Activated CD8-positive, alpha-beta memory T cell treated with anti-CD3 and anti-CD28 coated beads, Interleukin-2, amount 50 U/mL, for 48 hours (primary cell): Measurements from ENCODE around the gene PEX10.

Source experiments
- DNase-seq: peaks from one replicate; pipeline ENCODE4 v3.0.0-alpha.2; 2020

The PEX10 gene

DNA sequence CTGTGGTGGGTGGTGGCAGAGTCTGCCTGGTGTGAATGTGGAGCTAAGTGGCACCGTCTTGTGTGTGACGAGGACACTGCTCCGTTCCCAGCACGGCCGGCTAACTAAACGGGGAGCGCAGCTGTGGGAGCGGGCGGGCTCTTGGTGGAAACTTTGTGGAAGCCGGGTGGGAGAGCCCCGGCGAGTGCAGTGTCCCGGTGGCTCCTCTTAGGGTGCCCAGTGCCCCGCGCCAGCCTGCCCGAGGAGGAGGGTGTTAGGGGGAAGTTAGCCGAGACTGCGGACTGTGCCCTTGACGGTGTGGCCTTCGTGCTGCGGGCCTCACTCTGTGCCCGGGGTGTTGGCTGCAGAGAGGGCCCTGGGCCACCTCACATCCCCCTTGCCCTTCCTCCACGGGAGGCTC lies 9.9 kb downstream of the PEX10 start:
- DNase-seq, result no peak

DNA sequence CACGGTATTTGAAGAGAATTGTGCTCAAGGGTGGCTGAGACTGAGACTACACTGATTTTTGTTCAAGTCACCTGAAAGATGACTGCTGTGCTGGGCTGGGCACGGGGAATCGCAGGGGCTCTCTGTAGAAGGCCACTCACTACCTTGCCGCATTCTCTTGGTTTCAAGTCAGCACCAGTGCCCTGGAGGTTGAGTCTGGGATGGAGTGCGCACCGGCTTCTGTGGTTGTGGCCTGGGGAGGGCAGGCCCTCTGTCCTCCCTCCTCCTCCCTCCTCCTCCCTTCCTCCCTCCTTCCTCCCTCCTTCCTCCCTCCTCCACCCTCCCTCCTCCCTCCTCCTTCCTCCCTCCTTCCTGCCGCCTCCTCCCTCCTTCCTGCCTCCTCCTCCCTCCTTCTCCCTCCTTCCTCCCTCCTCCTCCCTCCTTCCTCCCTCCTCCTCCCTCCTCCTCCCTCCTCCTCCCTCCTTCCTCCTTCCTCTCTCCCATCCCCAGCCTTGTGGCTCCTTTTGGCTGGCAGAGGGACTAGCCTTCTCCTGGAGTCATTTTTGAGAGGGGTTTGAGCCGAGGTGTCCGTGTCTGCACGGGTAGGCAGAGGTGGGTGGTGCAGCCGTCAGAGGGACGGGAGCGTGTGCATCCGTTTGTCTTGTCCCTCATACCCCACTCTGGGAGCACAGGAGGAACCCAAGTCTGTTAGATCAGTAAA lies 11.3 kb downstream of the PEX10 start:
- DNase-seq, result no peak

- no peak for DNase-seq
These were observed 11.8 kb downstream of the PEX10 start for GRCh38 chr1:2400576-2400909.

DNA sequence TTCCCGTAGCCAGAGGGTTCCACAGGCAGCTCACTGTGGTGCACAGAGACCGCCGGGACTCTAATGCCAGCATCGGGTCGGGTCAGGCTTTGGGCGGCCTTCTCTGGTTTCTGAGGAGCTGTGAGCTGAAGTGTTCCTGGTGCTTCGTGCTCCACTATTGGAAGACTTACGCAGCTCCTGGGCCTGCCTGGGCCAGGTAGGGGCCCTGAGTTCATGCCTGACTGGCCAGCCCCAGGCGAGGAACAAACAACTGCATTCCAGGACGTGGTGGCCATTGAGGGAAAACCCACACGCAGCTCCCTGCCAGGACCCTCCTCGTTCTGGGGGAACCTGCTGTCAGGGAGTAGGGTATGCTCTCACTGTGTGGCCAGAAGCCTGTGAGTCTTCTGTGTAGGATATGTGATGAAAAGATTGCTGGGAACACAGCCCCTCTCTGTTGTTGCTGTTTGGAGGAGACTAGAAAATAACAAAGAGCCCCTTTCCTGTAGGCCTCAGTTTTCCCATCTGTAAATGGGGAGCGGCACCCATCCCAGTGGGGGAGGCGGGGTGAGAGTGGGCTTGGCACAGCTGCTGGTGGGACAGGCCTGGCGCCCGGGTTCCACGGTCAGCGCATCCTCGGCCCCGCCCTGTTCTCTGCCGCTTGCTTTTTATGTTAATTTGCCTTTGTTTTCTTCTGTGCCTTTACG lies 12.3 kb downstream of the PEX10 start:
- no peak for DNase-seq

DNA sequence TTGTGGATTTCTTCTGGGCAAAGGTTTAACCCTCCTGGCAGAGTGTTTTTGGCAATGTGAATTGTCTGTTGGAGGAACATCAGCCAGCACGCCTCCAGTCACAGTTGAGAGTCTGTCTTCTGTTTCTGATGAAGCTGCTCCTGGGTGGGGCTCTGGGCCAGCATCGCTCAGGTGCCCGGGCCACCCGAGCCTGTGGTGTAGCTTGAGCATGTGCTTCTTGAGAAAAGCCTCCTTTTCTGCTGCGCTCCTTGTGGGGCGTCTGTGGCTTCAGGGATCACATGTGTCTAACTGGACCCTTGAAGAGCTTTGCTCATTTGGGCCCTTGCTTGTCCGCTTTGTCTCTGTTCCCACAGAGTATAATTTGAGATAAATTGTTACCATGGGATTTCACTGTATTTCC lies 13.5 kb downstream of the PEX10 start:
- DNase-seq, result no peak

GRCh38 chr1:2397007-2397679 lies 15.2 kb downstream of the PEX10 start:
- no peak for DNase-seq

GRCh38 chr1:2396476-2396875 lies 15.9 kb downstream of the PEX10 start:
- DNase-seq, result no peak

GRCh38 chr1:2396059-2396458 lies 16.3 kb downstream of the PEX10 start:
- DNase-seq, result no peak

DNA sequence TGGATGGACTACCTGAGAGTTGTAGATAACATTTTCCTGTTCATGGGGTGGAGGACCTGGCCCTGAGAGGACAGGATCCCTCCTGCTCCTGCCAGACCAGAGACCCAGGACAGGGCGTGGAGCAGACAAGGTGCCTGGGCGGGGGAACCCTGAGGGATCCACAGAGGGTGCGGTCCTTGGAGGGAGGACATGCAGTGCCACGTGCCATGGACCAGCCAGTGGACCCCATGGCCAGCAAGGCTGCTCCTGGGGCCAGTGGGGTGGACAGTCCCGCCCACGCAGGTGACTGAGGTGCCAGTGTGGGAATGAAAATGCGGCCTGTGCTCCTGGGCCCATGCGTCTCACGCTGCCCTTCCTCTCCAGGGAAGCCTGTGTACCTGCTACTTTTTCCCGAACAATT lies 17.1 kb downstream of the PEX10 start:
- DNase-seq, result no peak

- no peak for DNase-seq
These were observed 17.6 kb downstream of the PEX10 start for GRCh38 chr1:2394761-2395160.

DNA sequence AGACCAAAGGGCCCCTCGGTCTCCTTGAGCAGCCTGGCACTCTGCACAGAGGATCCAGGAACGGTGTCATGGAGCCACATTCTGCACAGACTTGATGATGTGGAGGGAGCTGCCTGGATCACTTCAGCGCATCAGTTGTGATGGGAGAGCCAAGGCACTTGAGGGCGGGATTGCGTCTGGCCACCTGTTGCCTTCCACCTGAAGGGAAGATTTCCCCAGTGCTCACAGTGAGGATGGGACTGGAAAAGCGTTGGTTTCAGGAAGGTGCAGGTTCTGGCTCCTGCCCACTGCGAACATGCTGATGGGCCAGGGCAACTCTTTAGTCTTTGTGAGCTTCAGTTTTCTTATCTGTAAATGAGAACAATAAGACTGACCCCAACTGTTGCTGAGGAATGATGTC lies 18.1 kb downstream of the PEX10 start:
- no peak for DNase-seq

- DNase-seq, result no peak
These were observed 18.9 kb downstream of the PEX10 start for GRCh38 chr1:2393471-2393877.

GRCh38 chr1:2392686-2393085 lies 19.7 kb downstream of the PEX10 start:
- no peak for DNase-seq

DNA sequence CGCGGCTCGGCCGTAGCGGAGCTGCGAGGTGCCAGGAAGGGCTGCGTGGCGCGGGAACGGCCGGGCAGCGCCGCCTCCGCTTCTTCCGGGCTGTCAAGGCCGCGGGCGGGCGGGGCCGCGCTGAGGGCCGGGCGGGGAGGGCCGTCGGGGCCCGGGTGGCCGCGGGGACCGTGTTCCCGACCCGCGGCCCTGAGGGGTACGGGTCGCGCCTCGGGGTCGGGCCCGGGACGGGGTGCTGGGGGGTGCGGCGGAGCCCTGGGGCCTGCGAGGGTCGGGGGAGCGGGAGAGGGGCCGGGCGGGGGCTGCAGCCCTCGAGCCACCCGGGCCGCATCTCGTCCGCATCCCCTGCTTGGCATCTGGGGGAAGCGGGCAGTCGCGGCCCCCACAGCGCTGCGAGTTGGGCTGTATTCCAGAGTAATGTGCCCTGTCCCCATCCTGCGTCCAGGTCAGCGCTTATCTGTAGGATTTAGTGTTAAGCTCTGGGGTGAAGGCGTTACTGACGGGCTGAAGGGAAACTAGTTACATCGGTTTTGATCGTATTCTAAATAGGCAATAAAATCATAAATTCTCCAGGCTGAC lies 20.3 kb downstream of the PEX10 start:
- DNase-seq, result no peak

GRCh38 chr1:2391041-2391930 lies 21.1 kb downstream of the PEX10 start, which contains the start of the genes MORN1 and RER1:
TSS of gene MORN1 (minus strand) at chr1:2391554. CDS start at chr1:2391533, 21 bp downstream.
TSS of gene RER1 (plus strand) at chr1:2391841. CDS start at chr1:2395791, 3,950 bp downstream.
- DNase-seq, result peak; percentile 98

- DNase-seq, result no peak
These were observed 22.7 kb downstream of the PEX10 start for GRCh38 chr1:2389644-2390043.

DNA sequence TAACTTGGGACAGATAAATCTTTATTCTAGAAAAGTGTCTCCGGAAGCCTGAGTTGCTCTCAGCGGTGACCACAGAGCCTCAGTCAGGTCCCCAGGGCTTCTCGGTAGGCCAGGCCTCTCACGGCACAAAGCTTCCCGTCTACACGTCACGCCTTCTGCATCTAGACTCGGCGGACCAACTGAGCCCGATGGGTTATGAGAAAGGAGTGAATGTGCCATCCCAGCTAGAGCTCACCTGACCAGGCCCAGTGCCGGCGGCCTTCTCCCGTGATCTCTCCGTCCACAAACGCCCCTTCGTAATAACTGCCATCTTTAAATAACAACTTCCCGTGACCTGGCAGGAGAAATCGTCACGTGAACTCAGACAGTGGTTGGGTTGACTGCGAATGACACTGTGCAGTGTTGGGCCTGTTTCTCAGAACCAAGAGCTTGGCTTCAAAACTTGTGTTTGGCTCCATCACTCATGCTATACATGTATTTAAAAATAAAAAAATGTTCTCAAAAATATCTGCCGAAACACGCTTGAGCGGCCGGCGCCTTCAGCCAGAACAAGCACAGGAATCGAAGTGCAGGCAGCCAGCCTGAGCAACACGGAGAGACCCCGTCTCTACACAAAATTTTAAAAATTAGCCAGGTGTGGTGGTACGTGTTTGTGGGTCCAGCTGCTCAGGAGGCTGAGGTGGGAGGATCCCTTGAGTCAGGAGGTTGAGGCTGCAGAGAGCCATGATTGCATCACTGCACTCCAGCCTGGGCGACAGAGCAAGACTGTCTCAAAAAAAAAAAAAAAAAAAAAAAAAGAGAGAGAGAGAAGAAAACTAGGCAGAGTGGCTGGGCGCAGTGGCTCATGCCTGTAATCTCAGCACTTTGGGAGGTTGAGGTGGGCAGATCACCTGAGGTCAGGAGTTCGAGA lies 24.1 kb downstream of the PEX10 start:
- DNase-seq, result no peak

- DNase-seq, result no peak
These were observed 25.4 kb downstream of the PEX10 start for GRCh38 chr1:2386636-2387611.

DNA sequence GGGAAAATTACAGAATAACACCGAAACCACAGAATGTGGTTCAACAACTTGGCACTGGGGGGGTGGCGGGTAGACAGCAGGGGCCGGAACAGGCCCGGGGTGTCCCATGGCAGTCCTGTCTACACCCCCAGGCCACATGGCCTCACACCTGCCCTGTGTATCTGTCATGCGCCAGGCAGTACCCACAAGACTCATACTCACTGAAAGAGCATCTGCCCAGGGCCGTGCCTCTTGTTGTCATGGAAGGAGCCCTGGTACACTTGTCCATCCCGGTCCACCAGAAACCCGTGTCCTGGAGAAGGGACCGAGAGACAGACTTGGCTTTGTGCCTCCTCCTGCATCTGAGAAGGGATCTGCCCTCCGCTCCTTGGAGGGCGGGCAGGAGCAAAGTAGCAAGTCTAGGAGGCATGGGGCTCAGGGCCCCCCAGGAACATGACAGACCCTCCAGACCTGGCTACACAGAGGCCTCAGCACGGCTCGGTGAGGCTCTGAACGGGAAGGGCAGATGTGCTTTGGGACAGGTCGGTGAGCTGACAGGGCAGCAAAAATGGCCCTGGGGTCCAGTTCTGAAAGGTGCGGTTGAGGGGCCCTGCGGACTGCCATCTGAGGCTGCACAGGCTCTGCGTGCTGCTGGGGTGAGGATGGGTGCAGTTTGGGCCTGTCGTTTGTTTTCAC lies 26.6 kb downstream of the PEX10 start:
- DNase-seq, result no peak
